ENCODE results near the gene NACAD.

NACAD gene

DNA sequence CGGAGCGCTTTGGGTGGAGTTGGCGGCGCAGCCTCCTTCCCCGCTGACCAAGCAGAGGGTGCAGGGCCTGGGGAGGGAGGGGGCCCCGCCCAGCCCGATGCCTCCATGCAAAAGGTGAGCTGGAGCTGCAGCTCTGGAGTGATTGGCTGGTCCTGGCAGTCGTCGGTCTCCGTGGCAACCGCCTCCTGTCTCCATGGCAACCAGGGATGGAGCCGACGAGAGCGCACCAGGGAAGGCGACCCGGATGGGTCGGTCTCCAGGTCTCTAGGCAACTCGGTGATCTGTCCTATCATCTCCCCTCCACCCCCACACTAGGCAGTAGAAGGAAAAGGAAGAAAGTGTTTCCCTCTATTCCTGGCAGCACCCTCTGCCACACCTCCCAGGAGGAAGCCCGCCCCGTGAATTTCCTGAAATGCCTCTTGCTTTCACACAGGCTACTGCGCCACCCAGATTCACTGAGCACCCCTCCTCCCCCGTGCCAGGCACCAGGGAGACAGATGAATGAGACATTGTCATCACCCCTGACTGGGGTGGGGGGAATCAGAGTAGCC lies 647 bp upstream of the NACAD start:
- DNase-seq = peak; percentile 95 to 96

DNA sequence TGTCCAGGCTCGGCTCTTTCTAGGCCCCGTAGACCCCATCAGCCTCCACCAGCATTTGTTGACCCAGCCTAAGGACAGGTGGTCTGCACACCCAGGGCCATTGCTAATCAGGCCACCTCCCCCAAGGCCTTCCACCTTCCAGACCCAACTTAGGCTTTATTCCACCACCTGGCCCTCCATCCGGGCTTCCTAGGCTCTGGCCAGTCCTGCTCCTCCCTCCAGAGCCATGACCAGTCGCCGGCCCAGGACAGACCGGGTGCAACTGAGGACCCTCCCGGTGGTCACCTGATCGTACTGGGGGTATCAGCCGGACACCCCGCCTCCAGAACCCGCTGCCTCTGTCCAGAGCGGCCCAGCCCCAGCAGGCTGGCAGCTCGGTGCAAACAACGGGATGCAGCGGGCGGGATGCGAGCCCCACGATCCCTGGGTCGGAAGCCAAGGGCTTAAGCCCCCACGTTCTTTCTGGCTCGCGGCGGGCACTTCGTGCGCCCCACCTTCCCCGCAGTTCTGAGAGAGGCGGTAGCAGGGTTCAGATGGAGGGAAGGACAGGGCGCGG lies 545 bp downstream of the NACAD start:
- peak in 1 of 2 experiments; percentile 7 for DNase-seq

DNA sequence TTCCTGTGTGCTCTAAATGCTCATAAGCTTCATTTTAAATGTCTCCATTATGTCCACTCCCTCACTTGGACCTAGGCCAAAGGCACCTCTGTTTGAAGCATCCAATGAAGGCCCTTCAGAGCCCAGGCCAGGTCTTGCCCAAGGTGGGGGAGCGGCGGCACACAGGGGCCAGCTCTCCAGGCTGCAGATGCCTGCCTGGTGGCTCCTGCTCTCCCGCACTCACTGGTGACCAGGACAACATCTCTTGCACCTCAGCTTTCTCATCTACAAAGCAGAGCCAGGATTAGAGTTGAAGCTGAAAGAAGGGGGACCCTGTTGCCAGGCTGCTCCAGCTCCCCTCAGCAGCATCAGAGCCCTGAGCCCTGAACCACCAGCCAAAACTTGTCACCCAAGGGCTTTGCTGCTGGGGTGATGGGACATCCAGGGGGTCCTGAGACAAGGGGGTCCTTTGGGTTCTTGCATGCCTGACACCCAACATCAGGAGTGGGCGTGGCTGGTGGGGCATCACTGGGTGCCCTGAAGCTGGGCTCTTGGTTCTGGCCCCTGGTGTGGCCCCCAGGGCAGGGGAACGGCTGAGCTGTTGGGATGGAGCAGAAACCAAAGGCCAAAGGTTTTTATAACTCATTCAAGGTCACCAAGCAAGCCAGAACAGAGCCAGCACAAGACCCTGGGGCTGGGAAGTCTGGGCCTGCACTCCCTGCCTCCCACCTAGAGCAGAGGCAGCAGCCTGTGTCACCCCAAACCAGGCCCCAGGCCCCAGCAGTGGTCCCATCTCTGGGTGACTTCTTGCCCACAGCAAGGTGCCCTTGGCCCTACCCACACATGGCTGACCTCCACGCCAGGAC lies 1.2 kb downstream of the NACAD start:
- no peak for DNase-seq

DNA sequence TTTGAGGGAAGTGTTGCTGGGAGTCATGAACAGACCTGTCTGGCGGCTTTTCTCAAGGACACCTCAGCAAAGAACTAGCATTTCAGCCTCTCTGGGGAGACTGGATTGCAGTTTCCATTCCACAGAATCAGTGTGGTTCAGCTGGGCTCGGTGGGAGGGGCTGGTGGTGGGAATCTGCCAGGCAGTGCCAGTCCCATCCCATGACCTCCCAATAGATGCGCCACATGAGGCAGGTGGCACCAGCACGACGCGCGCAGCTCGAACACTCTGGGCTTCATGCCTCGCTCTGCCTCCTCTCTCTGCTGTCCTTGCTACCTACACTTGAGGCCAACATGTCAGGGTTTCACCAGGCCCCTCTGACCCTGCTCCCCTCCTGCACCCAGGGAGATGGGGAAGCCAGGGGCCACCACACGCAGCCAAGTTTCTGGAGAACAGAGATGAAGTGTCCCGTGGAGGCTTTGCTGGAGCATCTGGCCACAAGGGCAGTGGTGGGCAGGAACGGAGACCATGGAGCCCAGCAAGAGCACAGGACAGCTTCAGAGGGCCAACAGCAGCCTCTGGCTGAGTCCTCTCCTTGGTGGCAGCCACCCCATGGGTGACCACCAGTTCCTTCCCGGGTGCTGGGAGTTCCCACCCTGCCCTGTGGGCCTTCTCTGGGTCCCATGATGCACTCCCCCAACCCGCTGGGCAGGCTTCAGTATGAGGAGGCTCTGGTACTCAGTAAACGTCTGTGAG lies 2.3 kb downstream of the NACAD start:
- no peak for DNase-seq

DNA sequence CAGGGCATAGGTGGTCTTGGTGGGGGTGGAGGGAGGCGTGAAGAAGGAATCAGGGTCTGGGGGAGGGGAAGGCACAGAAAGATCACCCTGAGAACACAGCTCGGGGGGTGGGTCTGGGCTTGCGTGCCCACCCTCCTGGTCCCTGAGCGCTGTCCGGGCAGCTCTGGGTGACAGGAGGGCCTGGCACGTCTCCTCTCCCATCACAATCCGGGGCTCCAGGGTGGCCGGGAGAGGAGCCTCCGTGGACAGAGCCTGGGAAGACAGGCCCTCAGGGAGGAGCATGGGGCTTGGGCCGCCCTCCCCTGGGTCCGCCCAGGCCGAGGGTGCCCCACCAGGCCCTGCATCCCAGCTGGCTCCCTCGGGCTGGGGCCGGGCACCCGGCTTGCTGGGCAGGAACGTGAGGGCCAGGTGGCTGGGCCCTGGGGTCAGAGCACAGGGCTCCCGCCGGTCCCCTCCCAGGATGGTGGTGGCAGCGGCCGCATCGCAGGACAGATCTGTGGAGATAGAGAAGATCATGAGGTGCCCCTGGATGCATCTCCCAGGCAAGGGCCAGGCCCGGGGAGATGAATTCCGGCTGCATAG lies 3.1 kb downstream of the NACAD start:
- no peak for DNase-seq

DNA sequence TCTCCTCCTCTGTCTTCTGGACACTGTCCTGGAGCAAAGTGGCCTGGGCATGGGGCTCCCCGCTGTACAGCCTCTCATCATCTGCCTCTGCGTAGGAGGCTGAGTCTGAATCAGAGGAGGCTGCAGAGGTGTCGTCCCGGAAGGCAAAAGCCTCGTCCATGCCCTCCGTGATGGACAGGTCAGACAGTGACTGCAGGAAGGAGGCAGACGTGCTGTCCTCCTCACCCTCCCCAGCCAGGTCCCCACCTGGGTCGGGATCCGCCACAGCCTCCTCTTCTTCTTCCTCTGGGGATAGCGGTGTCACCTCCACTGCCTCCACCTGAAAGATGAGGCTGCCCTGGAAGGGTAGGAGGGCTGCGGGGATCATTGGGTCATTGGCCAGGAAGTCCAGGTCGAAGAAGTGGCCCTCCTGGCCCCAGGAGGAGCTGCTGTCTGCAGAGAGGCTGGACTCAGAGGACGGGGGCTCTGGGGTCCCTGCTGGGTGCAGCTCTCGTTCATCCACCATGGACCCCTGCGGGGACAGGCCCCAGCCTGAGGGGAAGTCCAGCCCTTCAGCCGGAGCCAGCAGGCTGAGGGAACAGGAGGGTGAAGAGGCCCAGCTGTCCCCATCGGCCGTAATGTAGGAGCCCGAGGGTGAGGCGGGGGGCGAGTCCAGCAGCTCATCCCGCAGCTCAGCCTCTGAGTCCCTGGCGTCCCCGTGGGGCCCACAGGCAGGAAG lies 3.7 kb downstream of the NACAD start:
- no peak for DNase-seq

DNA sequence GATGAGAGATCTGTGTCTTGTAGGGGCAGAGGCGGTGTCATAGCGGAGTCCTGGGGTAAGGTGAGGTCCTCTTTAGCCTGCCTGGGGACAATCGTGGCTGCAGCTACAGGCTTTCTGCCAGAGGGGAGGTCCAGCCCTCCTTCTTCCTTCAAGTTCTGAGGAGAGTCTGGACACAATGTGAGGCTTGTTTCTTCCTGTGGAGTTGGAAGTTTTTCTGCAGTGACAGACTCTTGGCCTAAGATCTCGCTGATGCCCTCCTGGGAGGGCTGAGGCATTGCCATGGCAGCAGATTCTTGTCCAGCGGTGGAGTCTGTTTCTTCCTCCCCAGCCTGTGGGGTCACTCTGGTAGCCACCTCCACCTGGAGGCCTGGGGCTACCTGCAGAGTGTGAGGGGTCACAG lies 4.4 kb downstream of the NACAD start:
- no peak for DNase-seq

DNA sequence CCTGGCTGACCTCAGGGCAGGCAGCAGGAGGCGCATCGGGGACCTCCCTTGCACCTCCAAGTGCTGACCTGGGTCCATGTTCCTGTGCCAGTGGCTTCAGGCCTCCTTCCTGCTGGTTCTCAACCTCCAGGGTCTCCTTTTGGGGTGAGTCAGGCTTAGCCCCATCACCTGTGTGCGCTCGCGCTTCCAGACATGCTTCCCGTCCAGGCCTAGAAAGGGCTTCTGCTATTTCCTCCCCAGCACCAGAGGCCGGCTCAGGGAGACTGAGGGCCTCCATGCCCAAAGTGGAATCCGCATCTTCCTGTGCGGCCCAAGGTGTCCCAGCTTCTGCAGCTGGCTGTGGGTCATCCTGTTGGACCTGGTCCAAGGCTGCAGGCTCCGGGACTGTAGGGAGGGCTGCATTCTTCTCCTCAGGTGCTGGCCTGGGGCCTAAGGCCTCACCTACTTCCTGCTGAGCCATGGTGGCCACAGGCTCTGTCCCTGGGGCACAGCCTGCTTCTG lies 5.9 kb downstream of the NACAD start:
- no peak for DNase-seq

DNA sequence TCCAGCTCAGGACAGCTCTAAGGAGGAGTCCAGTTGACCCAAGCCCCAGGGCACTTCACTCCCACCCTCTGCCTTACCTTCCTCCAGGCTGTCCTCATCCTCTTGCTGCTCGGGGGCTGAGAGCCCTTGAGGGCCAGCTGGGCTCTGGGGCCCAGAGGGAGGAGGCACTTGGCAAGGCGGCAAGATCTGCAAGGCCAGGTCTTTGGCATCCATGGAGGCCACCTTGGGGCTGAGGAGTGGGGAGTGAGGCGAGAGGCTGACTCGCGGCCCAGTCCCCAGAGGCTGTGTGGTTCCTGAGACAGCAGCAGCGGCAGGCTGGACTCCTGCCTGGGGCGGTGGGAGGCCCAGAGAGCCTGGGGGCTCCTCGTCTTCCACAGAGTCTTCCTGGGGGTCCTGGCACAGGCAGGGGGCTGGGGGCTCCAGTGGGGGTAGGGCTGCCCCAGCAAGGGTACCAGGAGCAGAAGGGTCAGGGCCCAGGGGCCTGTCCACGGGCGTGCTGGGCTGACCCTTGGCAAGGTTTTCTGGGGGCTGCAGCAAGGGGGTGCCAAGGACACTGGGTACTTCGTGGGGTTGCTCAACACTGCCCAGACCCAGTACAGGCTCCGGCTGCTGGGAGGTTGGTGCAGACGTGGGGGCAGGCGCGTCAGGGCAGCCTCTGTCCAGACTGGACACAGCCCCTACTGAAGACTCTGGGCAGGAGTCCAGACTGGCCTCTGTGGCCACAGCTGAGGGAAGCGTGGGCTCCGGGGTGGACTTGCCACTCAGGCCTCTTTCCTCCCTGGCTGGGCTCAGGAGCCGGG lies 6.5 kb downstream of the NACAD start:
- DNase-seq = no peak

DNA sequence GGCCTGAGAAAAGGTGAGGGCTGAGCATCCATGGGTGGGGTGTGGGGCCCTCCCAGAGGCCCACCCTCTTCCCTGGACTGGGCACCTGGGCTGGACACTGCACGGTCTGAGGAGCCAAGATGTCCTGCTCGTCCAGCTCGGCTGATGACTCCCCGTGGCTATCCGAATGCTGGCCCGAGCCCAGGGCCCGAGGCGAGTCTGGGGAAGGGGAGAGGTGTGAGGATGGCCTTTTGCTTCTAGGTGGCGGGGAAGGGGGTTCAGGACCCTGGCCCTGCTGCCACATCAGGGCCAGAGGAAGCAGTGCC lies 7.1 kb downstream of the NACAD start:
- DNase-seq = no peak

DNA sequence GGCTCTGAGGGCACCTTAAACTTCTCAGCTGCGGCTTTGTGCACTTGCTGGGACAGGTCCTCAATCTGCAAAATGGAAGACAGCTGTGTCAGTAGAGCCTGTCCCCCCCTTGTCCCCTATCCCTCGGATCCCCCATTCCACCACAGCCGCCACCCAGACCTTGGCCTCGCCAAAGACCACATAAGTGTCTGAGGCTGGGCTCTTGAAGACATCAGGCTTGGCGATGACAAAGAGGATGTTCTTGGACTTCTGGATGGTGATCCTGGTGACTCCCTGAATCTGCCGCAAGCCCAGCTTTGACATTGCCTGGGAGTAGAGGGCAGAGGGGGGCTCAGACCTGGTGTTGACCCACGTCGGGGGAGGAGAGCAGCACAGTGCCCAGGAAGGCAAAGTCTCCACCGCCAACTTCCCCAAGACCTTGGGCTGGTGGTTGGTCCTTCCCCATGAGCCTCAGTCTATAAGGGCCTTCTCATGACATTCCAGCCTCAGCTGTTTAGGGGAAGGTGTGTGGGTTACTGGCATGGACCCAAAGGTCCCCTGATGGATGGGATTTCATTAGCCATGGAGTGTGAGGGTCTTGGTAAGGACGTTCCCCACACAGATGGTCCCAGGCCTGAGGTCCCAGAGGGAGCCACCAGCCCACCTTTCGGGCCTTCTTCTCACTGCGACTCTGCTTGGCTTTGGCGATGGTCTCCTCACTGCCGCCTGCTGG lies 7.7 kb downstream of the NACAD start:
- DNase-seq = no peak

DNA sequence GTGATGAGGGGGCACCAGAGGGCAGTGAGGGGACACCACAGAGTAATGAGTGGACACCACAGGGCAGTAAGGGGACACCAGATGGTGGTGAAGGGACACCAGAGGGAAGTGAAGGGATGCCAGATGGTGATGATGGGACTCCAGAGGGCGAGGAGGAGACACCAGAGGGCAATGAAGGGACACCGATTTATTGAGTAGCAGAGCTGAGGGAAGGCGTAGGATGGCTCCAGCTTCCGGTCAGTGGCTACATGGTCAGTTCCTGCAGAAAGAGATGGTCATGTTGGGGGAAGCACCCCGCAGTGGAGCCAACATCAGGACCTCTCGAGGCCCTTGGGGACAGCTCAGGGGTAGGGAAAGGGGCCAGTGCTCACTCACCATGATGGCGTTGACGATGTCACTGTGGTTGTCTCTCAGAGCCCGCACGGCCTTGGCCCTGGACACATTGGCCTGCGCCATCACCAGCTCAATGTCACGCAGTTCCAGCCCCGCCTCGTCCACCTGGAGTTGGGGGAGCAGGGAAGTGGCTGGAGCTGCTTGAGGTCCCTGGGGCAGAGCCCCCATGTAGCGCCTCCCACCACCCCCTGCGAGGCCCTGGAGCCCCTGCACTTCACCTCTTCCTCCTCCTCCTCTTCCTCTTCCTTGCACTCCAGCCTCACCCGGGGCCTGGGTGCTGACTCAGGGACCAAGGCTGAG lies 8.4 kb downstream of the NACAD start:
- no peak for DNase-seq

DNA sequence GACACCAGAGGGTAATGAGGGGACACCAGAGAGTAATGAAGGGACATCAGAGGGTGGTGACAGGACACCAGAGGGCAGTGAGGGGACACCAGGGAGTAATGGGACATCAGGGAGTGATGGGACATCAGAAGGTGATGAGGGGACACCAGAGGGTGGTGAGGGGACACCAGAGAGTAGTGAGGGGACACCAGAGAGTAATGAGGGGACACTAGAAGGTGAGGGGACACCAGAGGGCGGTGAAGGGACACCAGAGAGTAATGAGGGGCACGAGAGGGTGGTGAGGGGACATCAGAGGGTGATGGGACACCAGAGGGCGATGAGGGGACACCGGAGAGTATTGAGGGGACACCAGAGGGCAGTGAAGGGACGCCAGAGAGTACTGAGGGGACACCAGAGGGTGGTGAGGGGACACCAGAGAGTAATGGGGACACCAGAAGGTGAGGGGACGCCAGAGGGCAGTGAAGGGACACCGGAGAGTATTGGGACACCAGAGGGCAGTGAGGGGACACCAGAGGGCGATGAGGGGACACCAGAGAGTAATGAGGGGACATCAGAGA lies 10.6 kb downstream of the NACAD start:
- DNase-seq = no peak

DNA sequence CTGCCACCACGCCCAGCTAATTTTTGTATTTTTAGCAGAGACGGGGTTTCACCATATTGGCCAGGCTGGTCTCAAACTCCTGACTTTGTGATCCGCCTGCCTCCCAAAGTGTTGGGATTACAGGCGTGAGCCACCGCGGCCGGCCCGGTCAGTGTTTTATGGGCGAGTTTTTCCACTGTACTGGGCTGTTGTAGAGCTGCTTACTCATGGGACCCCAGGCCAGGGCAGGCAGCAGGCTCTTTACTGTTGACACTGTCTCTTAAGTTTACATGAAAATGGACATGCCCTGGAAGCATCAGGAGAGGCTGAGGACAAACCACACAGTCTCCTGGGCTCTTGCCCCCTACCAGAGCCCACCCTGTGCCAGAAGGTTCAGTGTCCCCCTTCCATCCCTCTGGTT lies 11.2 kb downstream of the NACAD start:
- no peak for DNase-seq

DNA sequence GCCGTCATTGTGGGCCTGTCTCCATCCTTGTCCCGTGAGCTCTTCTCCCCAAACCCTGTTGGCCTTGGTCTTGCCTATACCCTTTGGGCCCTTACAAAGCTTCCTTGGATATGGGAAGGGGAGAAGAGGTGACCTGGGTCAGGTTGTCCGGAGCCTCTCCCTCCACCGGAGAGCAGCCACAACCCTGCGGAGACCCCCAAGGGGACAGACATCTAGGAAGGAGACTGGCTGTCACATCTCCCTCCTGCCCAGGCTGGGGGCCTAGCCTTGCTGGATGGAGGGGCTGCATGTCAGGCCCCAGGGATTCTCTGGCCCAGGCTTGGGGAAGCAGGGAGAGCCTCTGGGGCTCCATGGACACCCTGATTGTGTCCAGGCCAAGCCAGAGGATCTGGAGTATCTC lies 11.8 kb downstream of the NACAD start:
- no peak for DNase-seq

DNA sequence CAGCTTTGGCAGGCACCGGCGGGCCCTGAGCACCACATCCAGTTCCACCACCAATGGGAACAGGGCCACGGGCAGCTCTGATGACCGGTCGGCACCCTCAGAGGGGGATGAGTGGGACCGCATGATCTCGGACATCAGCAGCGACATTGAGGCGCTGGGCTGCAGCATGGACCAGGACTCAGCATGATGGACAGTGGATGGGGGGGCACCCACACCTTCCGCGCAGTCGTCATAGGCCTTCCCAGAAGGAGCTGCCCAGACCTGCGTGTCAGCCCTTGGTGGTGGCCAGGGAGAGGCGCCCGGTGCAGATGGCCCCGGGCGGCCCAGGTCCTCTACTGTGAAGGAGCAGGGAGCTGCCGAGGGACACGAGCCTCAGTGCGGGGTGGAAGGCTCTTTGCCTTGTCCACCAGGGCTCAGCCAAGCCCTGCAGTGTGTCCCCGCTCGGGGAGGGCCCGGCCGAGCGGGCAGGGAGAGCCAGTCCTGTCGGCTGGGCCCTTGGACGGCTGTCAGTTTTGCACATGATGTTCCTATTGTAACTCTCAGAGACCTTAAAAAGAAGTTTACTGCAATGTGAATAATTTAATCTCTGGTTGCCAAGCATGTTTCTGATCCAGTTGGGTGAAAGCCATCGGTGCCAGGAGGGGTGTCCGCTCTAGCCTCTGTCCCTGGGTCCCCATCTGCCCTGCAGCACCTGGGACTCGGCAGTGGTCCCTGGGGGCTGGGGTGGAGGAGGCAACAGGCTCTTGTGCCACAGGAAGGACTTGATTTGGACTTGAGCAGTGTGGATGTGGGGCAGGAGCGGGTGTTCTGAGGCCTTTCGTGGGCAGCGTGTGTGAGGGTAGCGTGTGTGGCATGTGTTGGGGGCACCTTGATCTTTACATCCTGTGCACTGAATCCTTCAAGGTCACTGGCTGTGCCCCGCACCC lies 12.6 kb downstream of the NACAD start:
- DNase-seq = no peak

DNA sequence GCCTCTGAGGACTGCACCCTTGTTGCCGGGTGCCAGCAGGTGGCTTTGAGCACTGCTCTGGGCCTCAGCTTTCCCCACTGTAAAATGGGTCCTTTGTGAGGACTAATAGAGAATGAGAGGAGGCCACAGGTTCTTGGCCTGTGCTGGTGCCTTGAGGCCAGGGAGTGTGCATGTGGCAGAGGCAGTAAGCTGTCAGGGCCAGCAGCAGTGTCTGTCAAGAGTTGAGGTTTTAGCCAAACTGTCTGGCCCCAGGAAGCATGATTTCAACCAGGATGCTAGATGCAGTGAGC lies 13.5 kb downstream of the NACAD start:
- DNase-seq = no peak

DNA sequence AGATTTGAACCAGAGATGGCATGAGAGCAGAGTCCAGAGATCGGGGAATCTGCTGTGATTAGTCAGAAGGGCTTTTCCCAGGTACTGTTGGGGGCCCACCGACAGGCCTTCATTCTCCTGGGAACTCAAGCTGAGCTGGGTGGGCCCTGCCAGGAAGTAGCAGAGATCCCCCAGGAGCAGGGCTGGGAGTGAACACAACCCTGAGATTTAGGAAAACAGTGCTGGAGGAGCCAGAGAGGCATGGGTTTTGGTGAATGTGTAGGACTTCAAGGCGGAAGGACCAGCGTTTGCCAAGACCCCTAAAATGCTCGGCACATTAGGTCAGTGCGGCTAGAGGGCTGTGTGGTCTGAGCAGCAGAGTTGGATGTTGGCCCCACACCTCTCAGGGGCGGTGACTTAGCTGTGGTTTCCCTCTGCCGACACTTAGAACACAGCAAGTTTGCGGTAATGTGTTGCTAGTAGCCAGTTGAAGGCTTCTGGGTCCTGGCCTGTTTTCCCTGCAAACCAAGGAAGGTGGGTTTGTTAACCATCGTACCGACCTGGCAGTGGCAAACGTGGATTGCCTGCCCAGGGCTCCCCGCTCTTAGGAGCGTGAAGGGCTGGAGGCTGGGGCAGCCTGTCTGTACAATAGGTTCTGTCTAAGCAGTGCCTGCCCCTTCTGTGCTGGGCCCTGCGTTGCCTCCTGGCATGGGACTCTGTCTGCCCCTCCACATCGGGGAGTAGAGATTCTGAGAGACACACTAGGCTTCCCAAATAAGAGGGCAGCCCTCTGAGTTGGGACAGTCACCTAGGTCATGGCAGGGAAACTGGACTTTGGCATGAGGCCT lies 14.0 kb downstream of the NACAD start:
- DNase-seq = no peak

Measured in NCI-H1930 (cell line).